ENCODE data around the gene HEATR5B. TPM values are rescaled to one million over a fixed set of nuclear protein-coding genes. Genes with fewer than 3 reads are reported as not detected.

Gene HEATR5B
- total and polyA plus RNA-seq, 2 of the 8 experiments (the other 6 are each of a cell fraction or from before 2014, with no cell fraction given), result 7.0 to 12.6 TPM

DNA sequence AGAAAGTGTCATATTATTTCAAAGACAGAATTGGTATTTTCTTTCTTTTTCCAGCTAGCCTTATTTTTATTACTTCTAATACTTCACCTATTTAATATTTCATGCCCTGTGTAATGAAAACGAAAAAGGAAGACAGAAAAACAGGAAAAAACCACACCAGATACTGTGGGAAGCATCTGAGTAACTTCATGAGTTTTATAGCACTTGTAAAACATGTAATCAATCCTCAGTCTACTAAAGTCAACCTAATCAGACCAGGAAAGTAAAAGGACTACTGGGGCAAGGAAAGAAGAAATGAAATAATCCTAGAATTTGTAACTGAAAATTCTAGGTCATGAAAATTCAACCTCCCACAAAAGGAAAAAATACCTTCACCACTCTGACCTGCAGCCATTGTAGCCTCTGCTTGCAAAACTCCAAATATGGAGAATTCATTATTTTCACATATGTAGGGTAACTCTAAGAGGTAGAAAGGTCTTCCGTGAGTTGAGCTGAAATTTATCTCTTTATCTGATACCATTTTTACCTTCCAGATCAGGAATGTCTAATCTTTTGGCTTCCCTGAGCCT lies 83.1 kb downstream of the HEATR5B start:
- no peaks in the 10 kb centered on the region for H4K20me1 ChIP-seq (replicated peaks in 1 of 2; ENCODE audit: control insufficient read depth in 1 of 2, insufficient read depth in 2 of 2, low read length in 2 of 2)
- no peak overlapping the region for H3K4me3 ChIP-seq (ENCODE audit: extremely low read depth in 1 of 4, insufficient read depth in 2 of 4, low read depth in 3 of 4, low read length in 4 of 4)
- POLR2A ChIA-PET (ENCODE audit: partially characterized antibody), result no interaction called here
- H3K14ac ChIP-seq (ENCODE audit: insufficient read length), result no peak overlapping the region
- H2AFZ ChIP-seq (ENCODE audit: low read length), result no peak overlapping the region
- H3K4me1 ChIP-seq (replicated peaks in 1 of 4; ENCODE audit: control insufficient read depth in 3 of 4, insufficient read depth in 4 of 4, low read length in 3 of 4), result no peaks in the 10 kb centered on the region
- H3K23me2 ChIP-seq (ENCODE audit: low read depth, low read length), result no peaks in the 10 kb centered on the region
- H4K8ac ChIP-seq (ENCODE audit: extremely low read depth, insufficient read depth, low read length), result no peak overlapping the region
- H3K18ac ChIP-seq (ENCODE audit: extremely low read depth, low read length), result no peak overlapping the region
- no peak overlapping the region for H2BK20ac ChIP-seq (ENCODE audit: low read length)
- CTCF ChIA-PET (ENCODE audit: partially characterized antibody), result interaction anchor here (0.7 to 1.4 kb wide), 3 partner anchors 9 to 85 kb away, joined by 3 to 5 read pairs (median 4); no protein-coding TSS in a partner anchor
- H4K5ac ChIP-seq (ENCODE audit: insufficient read length, low read depth, low read length), result no peak overlapping the region
- H2BK15ac ChIP-seq (ENCODE audit: low read length), result no peak overlapping the region
- peaks cover 3 to 22% (median 9%) of the 10 kb centered on the region in 4 experiments; a peak in 6 of 8 replicates for H3K36me3 ChIP-seq (ENCODE audit: control insufficient read depth in 2 of 4, insufficient read depth in 4 of 4, low read length in 3 of 4)
- no peaks in the 10 kb centered on the region for H3K79me2 ChIP-seq (ENCODE audit: control insufficient read depth in 1 of 2, insufficient read depth in 2 of 2, low read length in 2 of 2)
- H3K9ac ChIP-seq (replicated peaks in 1 of 4; ENCODE audit: extremely low read depth in 1 of 4, low read depth in 3 of 4, low read length in 3 of 4), result no peak overlapping the region
- H3K27me3 ChIP-seq (replicated peaks in 1 of 4; ENCODE audit: control insufficient read depth in 3 of 4, extremely low read depth in 1 of 4, insufficient read depth in 3 of 4, low read length in 3 of 4), result no peaks in the 10 kb centered on the region
- no peaks in the 10 kb centered on the region for H3K9me3 ChIP-seq (ENCODE audit: insufficient read depth in 2 of 2, low read depth in 1 of 2, low read length in 1 of 2)
- no peak overlapping the region for H4K91ac ChIP-seq (replicated peaks; ENCODE audit: insufficient read length, low read length)
- DNase-seq (ENCODE audit: low read depth in 1 of 2, low spot score in 2 of 2) (no peak), FAIRE-seq (no peak)
- H2BK120ac ChIP-seq (replicated peaks; ENCODE audit: low read depth, low read length), result no peak overlapping the region
- H2AK5ac ChIP-seq (ENCODE audit: low read depth, low read length), result no peak overlapping the region
- no peak overlapping the region for H3K27ac ChIP-seq (ENCODE audit: low read depth, low read length)
- no peak overlapping the region for H3K56ac ChIP-seq (replicated peaks; ENCODE audit: insufficient read length, low read depth, low read length)
- H3K23ac ChIP-seq (ENCODE audit: insufficient read length), result no peak overlapping the region
- H3K4ac ChIP-seq (replicated peaks; ENCODE audit: insufficient read length, low read depth, low read length), result no peak overlapping the region
- H3K79me1 ChIP-seq (ENCODE audit: low read depth, low read length), result no peaks in the 10 kb centered on the region
- H3K4me2 ChIP-seq (ENCODE audit: insufficient read depth in 1 of 2, low read depth in 2 of 2, low read length in 2 of 2), result no peak overlapping the region
- H2BK12ac ChIP-seq (ENCODE audit: low read depth, low read length), result no peak overlapping the region
- no peak overlapping the region for H2BK5ac ChIP-seq (ENCODE audit: low read depth, low read length)
- 90% methylated on average over 2 of the region's 2 CpGs; no CpG with 5 or more reads in 1 of the 2 experiments for WGBS, 2 experiments (ENCODE audit: extremely low coverage in 1 of 2, insufficient coverage in 1 of 2, insufficient read length in 1 of 2, insufficient replicate concordance in 2 of 2, low coverage in 1 of 2, low lambda C conversion rate in 2 of 2, missing lambda C conversion rate in 1 of 2)
- TF ChIP-seq MAFK (IDR thresholded peaks at IDR 0.05; ENCODE audit: low read depth, low read length) (no peak), SP1 (IDR thresholded peaks at IDR 0.05; ENCODE audit: low read depth, low read length) (no peak), SAP30 (IDR thresholded peaks at IDR 0.05; ENCODE audit: insufficient read depth, insufficient replicate concordance, low read length) (no peak), KDM1A (IDR thresholded peaks at IDR 0.05; ENCODE audit: borderline replicate concordance, low read length) (no peak), BRCA1 (IDR thresholded peaks at IDR 0.05; ENCODE audit: low read depth, low read length) (no peak), RNF2 (IDR thresholded peaks at IDR 0.05; ENCODE audit: borderline replicate concordance, low read depth, low read length, missing control alignments, poor library complexity, severe bottlenecking) (no peak), KDM5A (IDR thresholded peaks at IDR 0.05; ENCODE audit: low read length) (no peak), FOSL1 (IDR thresholded peaks at IDR 0.05; ENCODE audit: insufficient read depth, low read depth, low read length) (no peak), RXRA (IDR thresholded peaks at IDR 0.05; ENCODE audit: insufficient read depth, low read depth, low read length) (no peak), PHF8 (conservative IDR thresholded peaks at IDR 0.05; ENCODE audit: low read depth, low read length) (no peak), SIRT6 (IDR thresholded peaks at IDR 0.05; ENCODE audit: low read length) (no peak)
- TF ChIP-seq, protein P1, sequence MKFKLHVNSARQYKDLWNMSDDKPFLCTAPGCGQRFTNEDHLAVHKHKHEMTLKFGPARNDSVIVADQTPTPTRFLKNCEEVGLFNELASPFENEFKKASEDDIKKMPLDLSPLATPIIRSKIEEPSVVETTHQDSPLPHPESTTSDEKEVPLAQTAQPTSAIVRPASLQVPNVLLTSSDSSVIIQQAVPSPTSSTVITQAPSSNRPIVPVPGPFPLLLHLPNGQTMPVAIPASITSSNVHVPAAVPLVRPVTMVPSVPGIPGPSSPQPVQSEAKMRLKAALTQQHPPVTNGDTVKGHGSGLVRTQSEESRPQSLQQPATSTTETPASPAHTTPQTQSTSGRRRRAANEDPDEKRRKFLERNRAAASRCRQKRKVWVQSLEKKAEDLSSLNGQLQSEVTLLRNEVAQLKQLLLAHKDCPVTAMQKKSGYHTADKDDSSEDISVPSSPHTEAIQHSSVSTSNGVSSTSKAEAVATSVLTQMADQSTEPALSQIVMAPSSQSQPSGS (IDR thresholded peaks at IDR 0.05; ENCODE audit: low read length), result no peak

Measured in H1 (cell line).